IMR-90 (cell line): ENCODE data around the gene CCDC12. TPM values are rescaled to one million over a fixed set of nuclear protein-coding genes. Genes with fewer than 3 reads are reported as not detected.

Experiments
- ATAC-seq: fragments of 200-7000 bp; cut with Tn5 transposase; 2 replicates; pipeline ENCODE4 v1.9.1; 2020; ENCODE audit warnings: low read depth, mild to moderate bottlenecking, moderate library complexity
- BruUV-seq: library from RNA; stranded (reverse); fragments of 400-500 nt; replicated peaks from 2 replicates; lab custom pipeline; 2021; lab: Mats Ljungman, UMichigan
- CTCF ChIA-PET: fragments of 300-600 bp; formaldehyde crosslinking; extraction: SDS; loops from one replicate; lab custom pipeline; 2021; ENCODE audit warnings: antibody characterized with exemption; lab: Yijun Ruan, JAX
- POLR2A ChIA-PET: fragments of 300-600 bp; sonication (Branson Sonifier 250); formaldehyde crosslinking; loops from one replicate; lab custom pipeline; 2022; ENCODE audit warnings: antibody characterized with exemption; ENCODE audit not compliant: unreplicated experiment; lab: Charles Lee
- DNase-seq: peaks from one replicate; pipeline ENCODE4 v3.0.0; 2013
- H2AFZ ChIP-seq: replicated peaks from 2 replicates; pipeline ENCODE3; 2013; ENCODE audit warnings: low read length, mild to moderate bottlenecking; ENCODE audit not compliant: poor library complexity
- H2AK5ac ChIP-seq: 2 replicates; pipeline ENCODE4 v1.6.1; 2013; ENCODE audit warnings: low read depth, low read length, inconsistent platforms
- H2AK9ac ChIP-seq: replicated peaks from 2 replicates; pipeline ENCODE3; 2013; ENCODE audit warnings: mild to moderate bottlenecking, low read depth, low read length, moderate library complexity; ENCODE audit not compliant: poor library complexity
- H2BK120ac ChIP-seq: 2 replicates; pipeline ENCODE4 v1.6.1; 2013; ENCODE audit warnings: low read depth, low read length, inconsistent platforms
- H2BK15ac ChIP-seq: 3 replicates; pipeline ENCODE4 v1.6.1; 2013; ENCODE audit warnings: low read depth, low read length, inconsistent platforms
- H2BK20ac ChIP-seq: 2 replicates; pipeline ENCODE4 v1.6.1; 2013; ENCODE audit warnings: low read depth, mild to moderate bottlenecking, inconsistent platforms, low read length, moderate library complexity
- H2BK5ac ChIP-seq: 2 replicates; pipeline ENCODE4 v1.6.1; 2013; ENCODE audit warnings: mild to moderate bottlenecking, low read depth, low read length, inconsistent platforms; ENCODE audit not compliant: poor library complexity, severe bottlenecking
- H3K14ac ChIP-seq: replicated peaks from 2 replicates; pipeline ENCODE4 v1.6.1; 2013; ENCODE audit warnings: low read depth, low read length, inconsistent platforms
- H3K18ac ChIP-seq: 2 replicates; pipeline ENCODE4 v1.6.1; 2013; ENCODE audit warnings: low read depth, low read length, control low read depth
- H3K23ac ChIP-seq: 2 replicates; pipeline ENCODE4 v1.6.1; 2013; ENCODE audit warnings: low read depth, low read length, inconsistent platforms
- H3K27ac ChIP-seq: 2 replicates; pipeline ENCODE4 v1.5.1; 2013; ENCODE audit warnings: mild to moderate bottlenecking, control low read depth, low read length; ENCODE audit not compliant: insufficient read depth
- H3K27me3 ChIP-seq: 2 replicates; pipeline ENCODE4 v1.6.1; 2013; ENCODE audit warnings: low read length; ENCODE audit not compliant: control insufficient read depth, insufficient read depth
- H3K36me3 ChIP-seq: 2 replicates; pipeline ENCODE4 v1.6.1; 2013; ENCODE audit warnings: low read length, mixed read lengths; ENCODE audit not compliant: control insufficient read depth, insufficient read depth
- H3K4ac ChIP-seq: 2 replicates; pipeline ENCODE4 v1.6.1; 2013; ENCODE audit warnings: low read depth, low read length, inconsistent platforms
- H3K4me1 ChIP-seq: 2 replicates; pipeline ENCODE4 v1.6.1; 2013; ENCODE audit warnings: low read length, mixed read lengths; ENCODE audit not compliant: control insufficient read depth, insufficient read depth
- H3K4me2 ChIP-seq: 2 replicates; pipeline ENCODE4 v1.6.1; 2013; ENCODE audit warnings: low read depth, mild to moderate bottlenecking, control low read depth, low read length, moderate library complexity
- H3K4me3 ChIP-seq: 2 replicates; pipeline ENCODE4 v1.5.1; 2013; ENCODE audit warnings: low read depth, mild to moderate bottlenecking, control low read depth, low read length, moderate library complexity; ENCODE audit not compliant: insufficient read depth
- H3K56ac ChIP-seq: 2 replicates; pipeline ENCODE4 v1.6.1; 2013; ENCODE audit warnings: low read length, inconsistent platforms; ENCODE audit not compliant: insufficient read depth; ENCODE audit errors: extremely low read depth
- H3K79me1 ChIP-seq, 2 experiments: 2 replicates each; pipeline ENCODE4 v1.6.1; 2013; ENCODE audit warnings: low read length in 2 of 2, inconsistent platforms in 1 of 2, low read depth in 1 of 2
- H3K9ac ChIP-seq: 2 replicates; pipeline ENCODE4 v1.6.1; 2013; ENCODE audit warnings: low read depth, low read length, control low read depth
- H3K9me1 ChIP-seq: 2 replicates; pipeline ENCODE4 v1.6.1; 2013; ENCODE audit warnings: low read length, inconsistent platforms; ENCODE audit not compliant: insufficient read depth
- H3K9me3 ChIP-seq: 2 replicates; pipeline ENCODE4 v1.6.1; 2013; ENCODE audit warnings: low read length; ENCODE audit not compliant: control insufficient read depth, insufficient read depth
- H4K20me1 ChIP-seq: 2 replicates; pipeline ENCODE4 v1.6.1; 2013; ENCODE audit warnings: low read length, inconsistent platforms; ENCODE audit not compliant: insufficient read depth
- H4K5ac ChIP-seq: 2 replicates; pipeline ENCODE4 v1.6.1; 2013; ENCODE audit warnings: mild to moderate bottlenecking, low read depth, low read length, control low read depth
- H4K8ac ChIP-seq, 2 experiments: 2 replicates each; pipeline ENCODE4 v1.6.1; 2013; ENCODE audit warnings: low read depth in 2 of 2, low read length in 2 of 2, control low read depth in 1 of 2, inconsistent platforms in 1 of 2
- H4K91ac ChIP-seq: 2 replicates; pipeline ENCODE4 v1.6.1; 2013; ENCODE audit warnings: low read depth, low read length, inconsistent platforms; ENCODE audit not compliant: insufficient read depth
- BHLHE40 ChIP-seq: fragments of 150-350 bp; IDR thresholded peaks from 2 replicates; pipeline ENCODE4 v1.6.1; 2016; ENCODE audit warnings: mild to moderate bottlenecking, low read depth, low read length
- CEBPB ChIP-seq: IDR thresholded peaks from 2 replicates; pipeline ENCODE4 v1.6.1; 2012; ENCODE audit warnings: low read depth, low read length, improper control_type of control experiment
- CHD1 ChIP-seq: IDR thresholded peaks from 2 replicates; pipeline ENCODE4 v1.6.1; 2012; ENCODE audit warnings: low read depth, low read length, improper control_type of control experiment
- ELK1 ChIP-seq: fragments of 150-350 bp; IDR thresholded peaks from 2 replicates; pipeline ENCODE4 v1.6.1; 2016; ENCODE audit warnings: low read depth, mild to moderate bottlenecking, low read length, moderate library complexity, borderline replicate concordance
- FOS ChIP-seq: fragments of 150-350 bp; IDR thresholded peaks from 2 replicates; pipeline ENCODE4 v1.6.1; 2016; ENCODE audit warnings: low read depth, low read length
- MAZ ChIP-seq: IDR thresholded peaks from 2 replicates; pipeline ENCODE4 v1.6.1; 2012; ENCODE audit warnings: low read depth, mild to moderate bottlenecking, low read length, improper control_type of control experiment, moderate library complexity, borderline replicate concordance
- MXI1 ChIP-seq: IDR thresholded peaks from 2 replicates; pipeline ENCODE4 v1.6.1; 2012; ENCODE audit warnings: low read depth, mild to moderate bottlenecking, low read length, moderate library complexity, borderline replicate concordance
- NFE2L2 ChIP-seq: fragments of 150-350 bp; IDR thresholded peaks from 2 replicates; pipeline ENCODE4 v1.6.1; 2016; ENCODE audit warnings: low read depth, mild to moderate bottlenecking, low read length
- POLR2A ChIP-seq: IDR thresholded peaks from 2 replicates; pipeline ENCODE4 v1.6.1; 2012; ENCODE audit warnings: mild to moderate bottlenecking, low read depth, low read length
- RAD21 ChIP-seq: IDR thresholded peaks from 2 replicates; pipeline ENCODE4 v1.6.1; 2012; ENCODE audit warnings: low read length, improper control_type of control experiment
- RCOR1 ChIP-seq: IDR thresholded peaks from 2 replicates; pipeline ENCODE4 v1.6.1; 2012; ENCODE audit warnings: mild to moderate bottlenecking, low read length, improper control_type of control experiment; ENCODE audit not compliant: insufficient replicate concordance
- SMC3 ChIP-seq: fragments of 150-350 bp; IDR thresholded peaks from 2 replicates; pipeline ENCODE4 v1.6.1; 2016; ENCODE audit warnings: low read depth, mild to moderate bottlenecking, antibody characterized with exemption, low read length, moderate library complexity
- USF2 ChIP-seq: fragments of 150-350 bp; IDR thresholded peaks from 2 replicates; pipeline ENCODE4 v1.6.1; 2017; ENCODE audit warnings: mild to moderate bottlenecking, antibody characterized with exemption, low read length, low read depth
- WGBS, 2 experiments: methylation state at CpG; one replicate each; pipeline versions ENCODE4 v1.1.5 to v1.1.7; 2013; ENCODE audit warnings: missing lambda C conversion rate in 2 of 2; ENCODE audit not compliant: insufficient read length in 1 of 2; ENCODE audit errors: extremely low coverage in 2 of 2; 5-methylcytosine and 5-hydroxymethylcytosine counted together
- dilution Hi-C: fragments of 300-500 bp; cut with HindIII; formaldehyde crosslinking; loops from one replicate; pipeline ENCODE4 v1.14.3; 2018; ENCODE audit warnings: low sequenced_read_pairs; ENCODE audit not compliant: unreplicated experiment
- in situ Hi-C: fragments of 300-500 bp; cut with MboI; formaldehyde crosslinking; loops from 3 replicates; pipeline ENCODE4 v1.14.3; 2019; ENCODE audit warnings: low sequenced_read_pairs, inconsistent platforms, mixed read lengths
- intact Hi-C: fragments of 100-400 bp; cut with micrococcal nuclease; formaldehyde crosslinking; loops from 2 replicates; pipeline ENCODE4 v1.10.0; 2022
- polyA plus RNA-seq, 3 experiments: library from polyadenylated mRNA; depleted of rRNA; stranded (reverse); fragments of >200 nt; gene quantifications; 2 replicates each; pipeline ENCODE4 v1.2.3, GENCODE V29; 2012; ENCODE audit warnings: low replicate concordance in 1 of 3
- total RNA-seq: library from RNA; depleted of rRNA; stranded (reverse); fragments of >200 nt; gene quantifications from 2 replicates; pipeline ENCODE4 v1.2.3, GENCODE V29; 2012
- TF ChIP-seq, protein P1 (sequence below): conservative IDR thresholded peaks from 2 replicates; pipeline ENCODE4 v1.5.1; 2012; ENCODE audit warnings: mild to moderate bottlenecking, low read depth, low read length, improper control_type of control experiment

CCDC12 gene
- total and polyA plus RNA-seq, 2 of the 4 experiments (the other 2 are of a cell fraction), result 15.2 to 35.1 TPM

DNA sequence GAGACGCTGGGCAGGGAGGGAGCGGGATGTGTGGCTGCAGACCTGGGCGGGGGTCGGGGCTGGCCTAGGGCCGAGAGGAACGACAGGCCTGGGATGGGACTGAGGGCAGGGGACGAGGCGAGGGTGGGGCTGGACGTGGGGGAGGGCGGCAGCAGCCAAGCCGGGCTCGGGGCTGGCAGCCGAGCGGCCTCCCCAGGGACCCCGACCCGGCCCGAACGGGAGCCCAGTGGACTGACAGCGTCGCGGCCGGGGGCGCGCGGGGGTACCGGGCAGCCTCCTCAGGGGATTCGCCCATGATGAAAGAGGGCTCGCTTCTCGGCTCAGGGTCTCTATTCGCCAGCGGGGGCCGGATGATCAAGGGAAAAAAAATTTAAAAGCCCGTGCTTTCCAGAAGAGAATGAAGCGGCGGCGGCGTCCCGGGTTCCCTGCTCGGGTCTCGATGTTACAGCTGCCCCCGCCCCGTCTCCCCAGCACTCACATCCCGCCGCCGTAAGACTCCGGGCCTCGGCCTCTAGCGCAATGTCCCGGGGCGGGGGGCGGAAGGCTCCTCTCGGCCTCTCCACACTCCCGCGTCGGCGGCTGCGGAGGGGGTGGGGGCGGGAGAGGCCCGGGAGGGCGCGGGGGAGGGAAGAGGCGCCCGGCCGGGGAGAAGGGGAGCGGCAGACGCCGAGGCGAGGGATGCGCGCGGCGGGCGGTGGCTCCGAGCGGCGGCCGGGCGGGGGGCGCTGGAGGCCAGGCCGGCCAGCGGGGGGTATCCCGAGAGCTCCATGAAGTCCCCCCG lies 94.8 kb downstream of the CCDC12 start:
- no peaks in the 10 kb centered on the region for H4K20me1 ChIP-seq
- H3K9me3 ChIP-seq, result no peaks in the 10 kb centered on the region
- no peaks in the 10 kb centered on the region for H3K36me3 ChIP-seq
- in situ Hi-C loops (loop anchor here (25.0 kb wide), 1 partner anchor 394 kb away; the partner anchor contains the start of gene RTP3), dilution Hi-C loops (no loop called here), intact Hi-C loops (loop anchor here (1.0 kb wide), 1 partner anchor 27 kb away; no protein-coding TSS in a partner anchor)
- no peak overlapping the region for H3K4ac ChIP-seq
- H3K4me1 ChIP-seq, result no peaks in the 10 kb centered on the region
- no peak overlapping the region for H3K27ac ChIP-seq
- no peak overlapping the region for H4K91ac ChIP-seq
- POLR2A ChIA-PET, result interaction anchor here (0.6 kb wide), 1 partner anchor 261 kb away, joined by 3 read pairs; no protein-coding TSS in a partner anchor
- BruUV-seq, result no TSS peak
- H3K4me3 ChIP-seq, result peak overlapping the region; percentile 51; the same call in 1 of the 2 replicates
- peaks cover 58% of the 10 kb centered on the region for H3K27me3 ChIP-seq
- no peak overlapping the region for H3K18ac ChIP-seq
- no peak overlapping the region for H4K8ac ChIP-seq
- no peak overlapping the region for H2BK5ac ChIP-seq
- no peak for DNase-seq
- H2AK5ac ChIP-seq, result no peak overlapping the region
- 4% methylated on average over 19 of the region's 83 CpGs; no CpG with 5 or more reads in 1 of the 2 experiments for WGBS, 2 experiments
- H2BK15ac ChIP-seq, result no peak overlapping the region
- H3K14ac ChIP-seq, result no peak overlapping the region
- H2AK9ac ChIP-seq, result no peak overlapping the region
- peak overlapping the region; percentile 72 for H2AFZ ChIP-seq
- H4K5ac ChIP-seq, result no peak overlapping the region
- peak; percentile 31 for ATAC-seq
- H3K4me2 ChIP-seq, result peak overlapping the region; percentile 88; the same call in 1 of the 2 replicates
- H2BK120ac ChIP-seq, result no peak overlapping the region
- H3K9me1 ChIP-seq, result no peaks in the 10 kb centered on the region
- CTCF ChIA-PET, result interaction anchor here (1.0 kb wide), 1 partner anchor 8 kb away, joined by 6 read pairs; no protein-coding TSS in a partner anchor
- H2BK20ac ChIP-seq, result no peak overlapping the region
- no peak overlapping the region for H3K23ac ChIP-seq
- no peaks in the 10 kb centered on the region for H3K79me1 ChIP-seq
- no peak overlapping the region for H3K56ac ChIP-seq
- peak overlapping the region; percentile 12; the same call in 1 of the 2 replicates for H3K9ac ChIP-seq
- no peak for TF ChIP-seq ELK1
- TF ChIP-seq MXI1, result no peak
- TF ChIP-seq, protein P1, sequence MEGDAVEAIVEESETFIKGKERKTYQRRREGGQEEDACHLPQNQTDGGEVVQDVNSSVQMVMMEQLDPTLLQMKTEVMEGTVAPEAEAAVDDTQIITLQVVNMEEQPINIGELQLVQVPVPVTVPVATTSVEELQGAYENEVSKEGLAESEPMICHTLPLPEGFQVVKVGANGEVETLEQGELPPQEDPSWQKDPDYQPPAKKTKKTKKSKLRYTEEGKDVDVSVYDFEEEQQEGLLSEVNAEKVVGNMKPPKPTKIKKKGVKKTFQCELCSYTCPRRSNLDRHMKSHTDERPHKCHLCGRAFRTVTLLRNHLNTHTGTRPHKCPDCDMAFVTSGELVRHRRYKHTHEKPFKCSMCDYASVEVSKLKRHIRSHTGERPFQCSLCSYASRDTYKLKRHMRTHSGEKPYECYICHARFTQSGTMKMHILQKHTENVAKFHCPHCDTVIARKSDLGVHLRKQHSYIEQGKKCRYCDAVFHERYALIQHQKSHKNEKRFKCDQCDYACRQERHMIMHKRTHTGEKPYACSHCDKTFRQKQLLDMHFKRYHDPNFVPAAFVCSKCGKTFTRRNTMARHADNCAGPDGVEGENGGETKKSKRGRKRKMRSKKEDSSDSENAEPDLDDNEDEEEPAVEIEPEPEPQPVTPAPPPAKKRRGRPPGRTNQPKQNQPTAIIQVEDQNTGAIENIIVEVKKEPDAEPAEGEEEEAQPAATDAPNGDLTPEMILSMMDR, result no peak
- TF ChIP-seq MAZ, result no peak
- no peak for TF ChIP-seq USF2
- no peak for TF ChIP-seq NFE2L2
- no peak for TF ChIP-seq POLR2A
- no peak for TF ChIP-seq FOS
- no peak for TF ChIP-seq BHLHE40
- TF ChIP-seq RAD21, result no peak
- TF ChIP-seq CEBPB, result no peak
- TF ChIP-seq SMC3, result no peak
- TF ChIP-seq CHD1, result no peak
- no peak for TF ChIP-seq RCOR1
